DMS153 (cell line): ENCODE data around the gene NUP210.

Experiments used
- DNase-seq: peaks from one replicate; lab custom pipeline; 2025; lab: John Stamatoyannopoulos, UW

Gene NUP210

DNA sequence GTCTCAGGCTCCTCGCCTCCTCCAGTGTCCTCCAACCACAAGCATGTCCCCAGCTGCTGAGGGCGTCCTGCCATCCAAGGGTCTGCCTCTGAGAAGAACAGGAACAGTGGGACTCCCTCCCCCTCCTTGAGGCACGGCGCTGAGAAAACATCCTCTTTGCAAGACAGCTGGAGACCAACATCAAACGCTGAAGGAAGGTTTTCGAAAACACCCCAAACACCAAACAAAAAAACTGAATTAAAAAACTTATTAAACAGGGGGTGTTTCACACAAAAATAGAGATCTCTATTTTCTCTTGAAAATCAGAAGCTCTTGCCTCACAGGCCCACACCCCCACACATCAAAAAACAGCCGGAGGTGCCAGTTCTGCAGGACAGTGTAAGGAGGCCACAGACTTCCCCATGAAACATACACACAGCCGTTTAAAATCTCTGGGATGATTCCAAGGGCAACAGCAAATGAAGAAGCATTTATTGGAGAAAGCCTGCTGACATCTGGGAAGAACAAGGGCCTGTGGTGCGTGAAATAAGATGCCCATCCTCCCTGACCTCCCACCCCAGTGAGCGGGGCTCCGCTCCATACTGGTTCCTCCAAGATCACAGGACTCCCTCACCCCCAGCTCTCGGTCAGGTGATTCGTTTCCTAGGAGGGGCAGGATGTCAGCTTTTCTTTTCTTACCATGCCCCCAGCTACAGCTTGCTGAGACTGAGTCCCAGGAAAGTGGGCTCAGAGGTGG, 71.3 kb downstream of the NUP210 start:
- no peak for DNase-seq

- no peak for DNase-seq
Observed at GRCh38 chr3:13348100-13348499, 72.0 kb downstream of the NUP210 start.

- DNase-seq = no peak
Observed at GRCh38 chr3:13347390-13347950, 72.7 kb downstream of the NUP210 start.

DNA sequence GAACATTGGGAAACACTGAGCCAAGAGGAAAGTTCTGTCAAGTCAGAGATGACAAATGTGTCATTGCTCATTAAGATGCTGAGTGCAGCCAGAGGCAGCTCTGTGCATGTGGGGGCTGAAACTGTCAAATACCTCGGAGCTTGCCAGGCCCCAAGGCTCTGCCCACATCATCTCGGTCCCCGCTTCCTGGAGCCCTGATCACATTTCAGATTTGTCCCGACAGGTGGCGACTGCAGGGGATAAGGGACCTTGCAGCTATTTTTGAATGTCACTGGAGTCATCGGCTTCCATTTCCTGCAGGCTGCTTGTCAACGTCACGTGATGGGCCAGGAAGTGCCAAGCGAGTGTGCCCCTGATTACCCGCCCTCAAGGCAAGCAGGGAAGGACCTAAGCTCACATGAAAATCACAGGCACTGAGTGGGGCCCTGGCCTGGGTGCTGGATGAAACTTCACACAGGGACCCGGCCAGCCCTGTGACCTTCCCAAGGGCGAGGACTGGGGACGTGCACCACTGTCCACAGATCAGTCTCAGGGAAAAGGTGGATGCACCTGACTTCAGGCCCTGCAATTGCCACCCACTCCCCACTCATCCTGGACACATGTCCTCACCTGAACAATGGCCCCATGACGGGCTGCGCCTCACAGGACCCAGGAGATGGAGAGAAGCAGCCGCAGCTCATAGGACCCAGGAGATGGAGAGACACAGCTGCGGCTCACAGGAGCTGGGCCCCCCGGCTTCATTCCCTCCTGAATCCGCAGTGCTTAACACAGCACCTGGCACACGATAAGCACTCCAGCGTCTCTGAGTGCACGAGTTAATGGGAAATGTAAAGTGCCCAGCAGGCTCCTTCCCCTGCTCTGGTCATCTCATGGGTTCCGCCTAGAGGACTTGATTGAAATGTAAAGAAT, 73.4 kb downstream of the NUP210 start:
- DNase-seq = peak; percentile 14

- no peak for DNase-seq
Observed at GRCh38 chr3:13345772-13346171, 74.3 kb downstream of the NUP210 start.

- no peak for DNase-seq
Observed at GRCh38 chr3:13345284-13345683, 74.8 kb downstream of the NUP210 start.

- no peak for DNase-seq
Observed at GRCh38 chr3:13344663-13345062, 75.5 kb downstream of the NUP210 start.

DNA sequence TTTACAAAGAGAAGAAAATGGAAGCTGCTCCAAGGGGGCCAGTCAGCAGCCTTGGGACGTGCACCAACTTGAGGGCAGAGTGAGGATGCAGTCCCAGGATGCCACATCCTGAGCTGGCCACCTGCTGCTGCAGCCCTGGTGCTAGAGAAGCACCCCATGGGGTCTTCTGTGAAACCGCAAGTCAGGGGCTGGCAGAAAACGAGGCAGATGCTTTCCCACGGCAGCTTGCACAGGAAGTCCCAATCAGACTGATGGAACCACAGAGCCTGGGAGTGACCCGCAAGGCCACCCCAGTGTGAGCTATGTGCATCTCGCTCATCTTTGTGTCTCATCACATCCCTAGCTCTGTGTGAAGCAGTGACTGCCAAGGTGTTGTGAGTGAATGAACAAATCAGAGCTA, 76.5 kb downstream of the NUP210 start:
- DNase-seq = no peak

DNA sequence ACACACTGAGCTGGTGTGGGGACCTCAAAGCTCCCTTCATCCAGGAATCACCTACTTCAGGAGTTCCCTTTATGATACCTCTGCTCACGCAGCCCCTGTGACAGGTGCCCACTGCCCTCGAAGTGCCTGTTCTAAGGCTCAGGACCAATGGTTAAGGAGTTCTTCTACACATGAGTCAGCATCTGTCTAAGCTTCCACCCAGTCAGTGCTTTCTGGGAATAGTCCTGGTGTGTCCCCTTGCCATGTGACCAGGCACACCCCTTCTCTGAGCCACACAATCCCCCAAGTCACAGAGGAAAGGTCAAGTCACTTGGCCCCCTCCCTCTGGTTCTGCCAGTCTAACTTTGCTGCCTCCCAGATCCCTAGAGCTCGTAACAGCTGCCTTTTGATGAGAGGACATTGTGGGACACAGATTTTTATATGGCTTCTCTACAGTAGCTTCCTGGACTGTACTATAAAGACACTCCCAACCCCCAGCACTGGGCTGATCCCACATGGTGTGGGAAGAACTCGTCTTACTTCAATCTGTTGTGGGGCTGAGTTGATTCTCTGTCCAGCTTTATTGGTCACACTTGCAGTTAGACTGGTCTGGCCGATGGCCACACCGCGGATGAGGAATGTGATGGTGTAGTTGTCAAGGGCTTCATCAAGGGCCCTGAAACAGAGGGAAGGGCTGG, 78.8 kb downstream of the NUP210 start:
- DNase-seq = no peak

DNA sequence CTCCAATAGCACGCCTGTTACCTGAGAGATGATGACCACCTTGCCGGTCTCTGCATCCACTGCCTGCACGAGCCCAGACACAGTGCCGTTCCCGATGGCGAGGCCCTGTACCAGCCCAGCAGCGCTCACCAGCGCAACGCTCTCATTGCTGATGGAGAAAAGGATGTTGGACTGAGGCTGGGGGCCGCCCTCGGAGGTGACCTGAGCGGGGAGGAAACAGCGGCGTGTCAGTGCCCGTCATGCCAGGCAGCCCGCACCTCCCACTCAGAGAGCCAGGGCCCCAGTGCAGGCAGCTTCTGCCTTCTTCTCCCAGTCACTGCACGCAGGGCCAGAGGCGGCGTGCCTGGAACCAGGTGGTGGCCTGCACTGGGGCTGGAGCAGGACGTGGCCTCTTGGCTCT, 80.3 kb downstream of the NUP210 start:
- DNase-seq = no peak

- no peak for DNase-seq
Observed at GRCh38 chr3:13338996-13339395, 81.1 kb downstream of the NUP210 start.

DNA sequence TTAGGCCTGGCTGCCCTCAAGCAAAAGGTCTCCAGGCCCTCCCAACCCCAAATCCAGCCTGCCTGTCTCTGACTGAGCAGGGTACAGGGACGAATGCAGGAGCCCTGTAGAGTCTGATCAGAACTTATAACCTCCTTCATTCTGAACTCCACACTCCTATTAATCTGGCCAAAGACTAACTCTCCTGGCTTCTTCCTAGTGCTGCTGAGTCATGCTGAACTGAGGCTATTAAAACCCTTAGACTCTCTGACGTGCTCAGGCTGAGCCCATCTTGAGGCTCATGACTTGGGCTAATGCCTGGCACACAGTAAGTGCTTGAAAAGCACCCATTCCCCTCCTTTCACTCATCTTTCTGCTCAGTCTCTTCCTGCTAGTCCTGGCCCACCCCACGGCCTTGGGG, 81.9 kb downstream of the NUP210 start:
- no peak for DNase-seq

GRCh38 chr3:13336592-13336991, 83.5 kb downstream of the NUP210 start:
- no peak for DNase-seq

GRCh38 chr3:13335503-13335902, 84.6 kb downstream of the NUP210 start:
- DNase-seq = no peak

DNA sequence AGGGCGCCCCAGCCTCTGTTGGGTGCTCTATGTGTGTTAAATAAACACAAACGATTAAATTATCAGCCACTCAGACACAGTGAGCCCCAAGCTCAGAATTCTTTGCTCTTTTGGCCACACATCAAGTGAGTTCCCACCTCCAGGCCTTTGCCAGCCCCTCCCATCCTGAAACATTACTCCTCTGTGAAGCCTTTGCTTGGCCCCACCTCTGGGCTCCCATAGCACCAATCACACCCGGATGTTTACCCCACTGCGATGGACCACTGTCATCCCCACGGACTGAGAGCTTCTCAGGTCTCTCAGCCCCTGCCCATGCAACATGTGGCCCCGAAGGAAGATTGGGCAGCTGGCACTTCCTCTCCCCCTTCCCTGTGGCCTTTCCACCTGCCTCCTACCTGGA, 85.1 kb downstream of the NUP210 start:
- no peak for DNase-seq

- no peak for DNase-seq
Observed at GRCh38 chr3:13333236-13333897, 86.8 kb downstream of the NUP210 start.

DNA sequence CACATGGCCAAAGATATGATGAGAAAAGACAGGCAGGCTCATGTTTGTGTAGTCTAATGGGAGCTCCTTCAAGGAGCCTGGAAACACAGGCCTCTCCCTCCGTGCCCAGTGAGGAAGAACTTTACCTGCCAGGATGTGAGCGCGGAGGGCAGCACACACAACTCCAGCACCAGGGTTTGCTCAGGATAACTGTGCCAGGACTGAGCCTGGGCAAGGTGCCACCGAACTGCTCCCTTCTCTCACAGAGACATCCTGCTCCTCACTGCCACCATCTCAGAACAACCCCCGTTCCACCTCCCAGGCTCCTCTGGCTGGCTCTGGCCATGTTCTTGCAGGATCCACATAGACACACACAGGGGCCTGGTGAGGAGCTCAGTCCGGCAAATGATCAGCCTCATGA, 87.4 kb downstream of the NUP210 start:
- DNase-seq = no peak

- peak; percentile 77 for DNase-seq
Observed at GRCh38 chr3:13332158-13332557, 88.0 kb downstream of the NUP210 start.

DNA sequence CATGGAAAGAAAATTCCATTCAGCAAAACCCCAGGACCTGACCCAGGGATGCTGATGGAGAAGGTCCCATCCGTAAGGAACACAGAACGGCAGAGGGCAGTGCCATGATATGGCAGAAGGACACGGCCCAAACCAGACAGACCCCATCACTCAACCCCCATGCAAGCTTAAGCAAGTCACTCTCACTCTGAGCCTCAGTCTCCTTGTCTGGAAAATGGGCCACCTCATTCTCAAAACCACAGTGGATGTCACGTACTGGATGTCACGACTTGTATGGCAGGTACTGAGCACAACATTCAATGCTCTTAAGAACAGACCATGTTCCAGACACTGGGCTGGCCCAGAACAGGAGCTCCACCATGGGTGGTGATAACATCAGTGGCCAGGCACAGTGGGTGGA, 90.4 kb downstream of the NUP210 start:
- DNase-seq = no peak

- no peak for DNase-seq
Observed at GRCh38 chr3:13325892-13326443, 94.2 kb downstream of the NUP210 start.

GRCh38 chr3:13324835-13325501, 95.2 kb downstream of the NUP210 start:
- DNase-seq = no peak
